Smooth muscle cell of the brain vasculature (primary cell): ENCODE measurements around the gene PARP4.
"Not testable (repeated sequence)": the region's sequence is repeated elsewhere in the genome, so short reads cannot be mapped to it uniquely, and the experiment has no call there.

ENCODE experiments used
- DNase-seq: peaks from one replicate; pipeline ENCODE4 v3.0.0-alpha.2; 2012; ENCODE audit warnings: low read depth, low spot score

PARP4 gene

GRCh38 chr13:24450530-24450929 is 62.0 kb downstream of the PARP4 start:
- DNase-seq, result no peak

DNA sequence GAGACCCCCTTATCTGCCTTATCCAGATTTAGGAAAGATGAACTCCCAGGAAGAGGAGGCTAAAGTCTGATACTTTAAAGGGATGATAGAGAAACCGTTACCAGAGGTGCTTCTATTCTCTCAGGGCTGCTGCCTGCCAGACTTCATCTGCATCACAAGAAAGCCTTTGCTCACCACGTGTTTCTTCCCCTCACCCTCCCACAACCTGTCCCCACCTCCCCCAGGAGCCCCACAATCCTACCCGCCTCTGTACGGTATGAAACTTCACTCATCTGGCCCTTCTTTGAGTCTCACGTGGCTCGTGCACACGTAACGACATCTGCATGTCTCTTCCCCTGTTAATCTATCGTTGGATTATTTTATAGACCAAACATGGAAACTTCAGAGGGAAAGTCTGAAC is 67.7 kb downstream of the PARP4 start:
- DNase-seq, result not testable (repeated sequence)

- DNase-seq, result no peak
Observed at GRCh38 chr13:24443366-24443765, 69.2 kb downstream of the PARP4 start.

DNA sequence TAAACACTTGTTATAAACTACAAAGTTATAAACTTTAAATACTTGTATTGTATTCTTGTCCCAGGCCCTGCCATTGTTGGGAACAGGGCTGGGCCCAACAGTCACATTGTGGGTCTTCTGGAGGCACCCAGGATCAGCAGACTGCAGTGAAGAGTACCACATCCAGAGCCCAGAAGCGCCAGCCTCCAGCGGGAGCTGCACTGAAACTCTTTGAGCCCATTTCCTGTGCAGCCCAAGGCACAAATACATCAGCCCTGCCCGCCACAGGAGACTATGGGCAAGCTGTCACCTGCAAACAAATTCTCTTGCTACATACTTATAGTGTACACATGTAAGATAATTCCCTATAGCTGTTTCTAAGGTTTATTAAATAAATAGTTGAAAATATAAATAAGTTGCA is 86.5 kb downstream of the PARP4 start:
- not testable (repeated sequence) for DNase-seq

DNA sequence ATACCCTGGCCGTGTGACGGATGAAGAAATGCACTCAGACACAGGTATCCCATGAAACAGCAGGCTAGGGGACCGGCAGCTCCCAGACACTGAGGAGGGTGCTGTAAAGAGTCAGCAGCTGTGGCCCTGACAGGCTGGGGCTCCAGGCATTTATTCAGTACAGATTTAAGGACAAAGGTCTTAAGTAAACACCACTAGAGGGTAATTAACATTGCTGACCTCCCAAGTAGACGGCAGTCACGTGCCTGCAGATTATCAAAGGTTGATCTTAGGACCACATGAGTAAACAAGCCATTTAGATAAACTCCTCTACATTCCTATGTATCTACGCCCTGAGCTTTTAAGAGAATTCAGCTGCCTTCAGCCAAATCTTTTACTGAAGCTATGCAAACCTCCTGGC is 92.9 kb downstream of the PARP4 start:
- not testable (repeated sequence) for DNase-seq

GRCh38 chr13:24407844-24408243 is 104.7 kb downstream of the PARP4 start:
- DNase-seq, result no peak

GRCh38 chr13:24406524-24406923 is 106.1 kb downstream of the PARP4 start:
- no peak for DNase-seq

- DNase-seq, result no peak
Observed at GRCh38 chr13:24396821-24397220, 115.8 kb downstream of the PARP4 start.

- no peak for DNase-seq
Observed at GRCh38 chr13:24392972-24393371, 119.6 kb downstream of the PARP4 start.

- not testable (repeated sequence) for DNase-seq
Observed at GRCh38 chr13:24391771-24392683, 120.6 kb downstream of the PARP4 start.

DNA sequence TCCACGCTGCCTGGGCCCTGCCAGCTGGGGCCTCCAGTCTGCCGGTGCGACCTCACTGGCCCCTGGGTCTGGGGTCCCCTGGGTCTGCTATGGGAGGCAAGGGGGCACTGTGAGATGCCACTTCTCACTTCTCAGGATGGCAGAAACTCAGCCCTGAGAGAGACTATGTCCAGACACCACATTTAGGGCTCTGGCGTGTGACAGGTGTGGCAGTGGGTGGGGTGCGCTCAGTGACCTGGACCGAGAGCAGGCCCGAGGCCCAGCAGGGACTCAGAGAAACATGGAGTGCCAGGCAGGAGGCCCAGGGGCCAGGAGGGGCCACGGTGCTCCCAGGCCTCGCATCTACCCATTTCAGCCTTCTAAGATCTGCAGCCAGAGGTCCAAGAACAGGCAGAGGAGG is 121.8 kb downstream of the PARP4 start:
- not testable (repeated sequence) for DNase-seq

DNA sequence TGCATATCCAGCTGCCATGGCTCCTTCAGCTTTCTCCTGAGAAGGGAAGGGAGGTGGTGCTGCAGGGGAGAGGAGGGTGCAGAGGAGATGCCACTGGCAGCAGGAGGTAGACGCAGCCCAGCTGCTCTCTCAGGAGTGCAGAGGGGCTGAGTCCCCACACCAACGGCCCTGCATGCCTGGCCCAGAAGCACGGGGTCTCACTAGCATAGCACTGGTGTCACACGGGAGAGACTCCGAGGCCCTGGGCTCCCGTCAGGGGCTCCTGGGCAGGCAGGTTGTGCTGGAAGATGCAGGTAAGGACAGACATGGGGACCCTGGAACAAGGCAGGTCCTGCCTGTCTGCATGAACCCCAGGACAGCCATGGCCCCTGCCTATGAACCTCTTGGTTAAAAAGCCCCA is 123.1 kb downstream of the PARP4 start:
- DNase-seq, result no peak

- not testable (repeated sequence) for DNase-seq
Observed at GRCh38 chr13:24388743-24389142, 123.8 kb downstream of the PARP4 start.

GRCh38 chr13:24386816-24387708 is 125.5 kb downstream of the PARP4 start:
- DNase-seq, result no peak

- DNase-seq, result no peak
Observed at GRCh38 chr13:24385902-24386301, 126.7 kb downstream of the PARP4 start.

DNA sequence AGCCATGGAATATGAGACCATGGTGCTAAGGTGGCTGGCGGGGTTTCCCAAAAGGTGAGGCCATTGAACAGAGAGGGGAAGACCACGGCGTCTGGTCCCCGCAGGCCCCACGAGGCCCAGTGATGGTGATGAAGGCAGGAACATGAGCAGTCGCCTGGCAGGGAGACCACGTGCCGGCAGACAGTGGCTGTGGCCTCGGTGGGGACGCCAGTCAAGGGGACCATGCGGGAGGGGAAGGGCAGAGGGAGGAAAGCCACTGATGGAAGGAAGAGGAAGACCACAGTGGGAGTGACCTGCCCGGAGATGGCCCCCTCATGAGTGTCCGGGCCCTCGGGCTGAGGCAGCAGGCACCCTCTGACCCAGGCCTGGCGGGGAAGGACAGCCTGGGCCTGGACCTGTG is 127.6 kb downstream of the PARP4 start:
- not testable (repeated sequence) for DNase-seq

- DNase-seq, result not testable (repeated sequence)
Observed at GRCh38 chr13:24384091-24384490, 128.5 kb downstream of the PARP4 start.

- DNase-seq, result no peak
Observed at GRCh38 chr13:24381541-24382265, 130.9 kb downstream of the PARP4 start.

DNA sequence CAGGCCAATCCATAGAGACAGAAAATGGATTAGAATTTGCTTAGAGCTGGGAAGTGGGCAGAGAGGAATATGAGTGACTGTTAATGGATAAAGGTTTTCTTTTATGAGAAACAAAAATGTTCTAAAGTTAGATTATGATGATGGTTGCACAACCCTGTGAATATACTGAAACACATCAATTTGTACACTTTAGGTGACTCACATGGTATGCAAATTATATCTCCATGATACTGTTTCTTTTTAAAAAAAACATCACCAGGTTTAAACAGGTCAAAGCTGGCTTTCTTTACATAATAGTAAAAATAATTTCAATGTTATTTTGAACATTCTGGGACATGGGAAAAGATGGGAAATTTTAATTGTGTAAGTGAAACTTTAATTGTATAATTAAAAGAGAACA is 131.7 kb downstream of the PARP4 start:
- DNase-seq, result not testable (repeated sequence)

- DNase-seq, result not testable (repeated sequence)
Observed at GRCh38 chr13:24380227-24380626, 132.4 kb downstream of the PARP4 start.

GRCh38 chr13:24371273-24371672 is 141.3 kb downstream of the PARP4 start:
- DNase-seq, result not testable (repeated sequence)
